Fibroblast of pulmonary artery (primary cell): ENCODE data around the gene SULF2.

Experiments
- DNase-seq: peaks from one replicate; pipeline ENCODE4 v3.0.0-alpha.2; 2010; ENCODE audit warnings: low read depth
- H3K4me3 ChIP-seq: replicated peaks from 2 replicates; pipeline ENCODE4 v1.5.1; 2011; ENCODE audit warnings: low read depth, mild to moderate bottlenecking, control low read depth, low read length, moderate library complexity
- CTCF ChIP-seq: IDR thresholded peaks from 2 replicates; pipeline ENCODE4 v1.5.1; 2011; ENCODE audit warnings: mild to moderate bottlenecking, control low read depth, low read length, inconsistent platforms; ENCODE audit errors: missing control alignments

The SULF2 gene

GRCh38 chr20:47656318-47656717 is 129.0 kb downstream of the SULF2 start:
- H3K4me3 ChIP-seq, result no peak overlapping the region
- no peak for TF ChIP-seq CTCF

GRCh38 chr20:47655635-47656034 is 129.6 kb downstream of the SULF2 start:
- DNase-seq, result no peak
- no peak for TF ChIP-seq CTCF
- H3K4me3 ChIP-seq, result no peak overlapping the region

More at GRCh38 chr20:47656318-47656717, 129.0 kb downstream of the SULF2 start:
- no peak for DNase-seq

GRCh38 chr20:47654370-47654769 is 130.9 kb downstream of the SULF2 start:
- no peak overlapping the region for H3K4me3 ChIP-seq
- DNase-seq, result no peak
- TF ChIP-seq CTCF, result no peak

- no peak for TF ChIP-seq CTCF
- DNase-seq, result no peak
- no peak overlapping the region for H3K4me3 ChIP-seq
These were observed 131.4 kb downstream of the SULF2 start for GRCh38 chr20:47653869-47654268.

- DNase-seq, result no peak
- H3K4me3 ChIP-seq, result no peak overlapping the region
- TF ChIP-seq CTCF, result no peak
These were observed 132.5 kb downstream of the SULF2 start for GRCh38 chr20:47652794-47653193.

GRCh38 chr20:47652301-47652700 is 133.0 kb downstream of the SULF2 start:
- DNase-seq, result no peak
- no peak for TF ChIP-seq CTCF
- no peak overlapping the region for H3K4me3 ChIP-seq

GRCh38 chr20:47648943-47649342 is 136.3 kb downstream of the SULF2 start:
- no peak for TF ChIP-seq CTCF
- no peak overlapping the region for H3K4me3 ChIP-seq
- DNase-seq, result no peak
